HG03378 (cell line): ENCODE data around the gene ARID5B.

ENCODE experiments used
- ATAC-seq: cut with Tn5 transposase; IDR thresholded peaks from one replicate; pipeline ENCODE4 v1.9.1; 2021; ENCODE audit warnings: mild to moderate bottlenecking, moderate library complexity; ENCODE audit not compliant: unreplicated experiment

The ARID5B gene

DNA sequence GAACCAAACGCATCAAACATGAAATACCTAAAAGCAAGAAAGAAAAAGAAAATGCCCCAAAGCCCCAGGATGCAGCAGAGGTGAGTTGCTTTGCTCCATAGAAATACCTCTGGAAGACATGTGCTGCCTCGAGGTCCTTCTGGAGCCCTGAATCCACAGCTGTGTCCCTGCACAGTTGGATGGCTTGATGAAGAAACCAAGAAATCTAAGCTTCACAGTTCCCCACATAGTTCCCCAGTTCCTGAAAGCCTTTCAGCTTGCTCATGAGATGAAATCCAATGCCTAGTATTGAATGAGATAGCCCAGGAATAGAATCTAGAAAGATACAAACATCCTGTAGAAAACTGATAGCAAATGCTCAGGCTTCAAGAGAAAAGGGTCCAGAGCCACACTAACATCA is 184.3 kb downstream of the ARID5B start:
- no peak for ATAC-seq

DNA sequence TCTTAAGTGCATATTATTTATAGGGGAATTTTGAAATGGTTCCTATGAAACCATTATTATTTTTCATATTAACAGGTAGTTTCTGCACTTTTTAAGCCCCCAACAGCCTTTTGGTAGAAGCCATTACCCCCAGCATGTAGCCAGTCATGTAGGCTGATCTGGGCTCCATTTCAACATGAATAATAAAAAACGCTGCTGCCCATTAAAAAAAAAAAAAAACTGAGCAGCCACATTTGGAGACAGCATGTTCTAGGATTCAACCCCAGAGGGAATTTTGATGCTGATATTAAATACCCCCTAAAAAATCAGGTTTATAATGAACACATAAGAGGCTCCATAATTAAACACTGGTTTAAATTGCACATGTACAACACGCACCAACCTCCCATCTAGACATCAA is 185.8 kb downstream of the ARID5B start:
- no peak for ATAC-seq

DNA sequence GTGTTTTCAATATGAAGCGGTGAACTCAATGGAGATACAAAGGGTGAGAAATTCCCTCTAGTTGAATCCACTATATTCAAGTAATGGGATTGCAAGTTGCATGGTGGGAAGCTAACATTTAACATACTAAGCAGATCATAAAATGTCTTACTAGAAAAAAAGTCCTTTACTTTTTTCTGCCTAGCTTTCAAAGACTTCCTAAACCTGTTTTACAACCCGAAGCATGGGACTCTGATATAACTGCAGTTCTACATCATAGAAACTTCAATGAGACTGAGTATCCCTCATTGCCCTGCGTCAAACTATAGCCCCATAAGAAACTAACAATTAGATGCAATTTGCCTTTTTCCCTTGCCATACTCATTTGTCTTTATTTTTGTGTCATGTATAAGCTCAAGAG is 187.3 kb downstream of the ARID5B start:
- no peak for ATAC-seq

DNA sequence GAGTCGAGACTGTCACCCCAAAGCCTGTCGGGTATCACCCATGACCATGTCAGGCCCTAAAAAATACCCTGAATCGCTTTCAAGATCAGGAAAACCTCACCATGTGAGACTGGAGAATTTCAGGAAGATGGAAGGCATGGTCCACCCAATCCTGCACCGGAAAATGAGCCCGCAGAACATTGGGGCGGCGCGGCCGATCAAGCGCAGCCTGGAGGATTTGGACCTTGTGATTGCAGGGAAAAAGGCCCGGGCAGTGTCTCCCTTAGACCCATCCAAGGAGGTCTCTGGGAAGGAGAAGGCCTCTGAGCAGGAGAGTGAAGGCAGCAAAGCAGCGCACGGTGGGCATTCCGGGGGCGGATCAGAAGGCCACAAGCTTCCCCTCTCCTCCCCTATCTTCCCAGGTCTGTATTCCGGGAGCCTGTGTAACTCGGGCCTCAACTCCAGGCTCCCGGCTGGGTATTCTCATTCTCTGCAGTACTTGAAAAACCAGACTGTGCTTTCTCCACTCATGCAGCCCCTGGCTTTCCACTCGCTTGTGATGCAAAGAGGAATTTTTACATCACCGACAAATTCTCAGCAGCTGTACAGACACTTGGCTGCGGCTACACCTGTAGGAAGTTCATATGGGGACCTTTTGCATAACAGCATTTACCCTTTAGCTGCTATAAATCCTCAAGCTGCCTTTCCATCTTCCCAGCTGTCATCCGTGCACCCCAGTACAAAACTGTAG is 191.0 kb downstream of the ARID5B start:
- no peak for ATAC-seq

DNA sequence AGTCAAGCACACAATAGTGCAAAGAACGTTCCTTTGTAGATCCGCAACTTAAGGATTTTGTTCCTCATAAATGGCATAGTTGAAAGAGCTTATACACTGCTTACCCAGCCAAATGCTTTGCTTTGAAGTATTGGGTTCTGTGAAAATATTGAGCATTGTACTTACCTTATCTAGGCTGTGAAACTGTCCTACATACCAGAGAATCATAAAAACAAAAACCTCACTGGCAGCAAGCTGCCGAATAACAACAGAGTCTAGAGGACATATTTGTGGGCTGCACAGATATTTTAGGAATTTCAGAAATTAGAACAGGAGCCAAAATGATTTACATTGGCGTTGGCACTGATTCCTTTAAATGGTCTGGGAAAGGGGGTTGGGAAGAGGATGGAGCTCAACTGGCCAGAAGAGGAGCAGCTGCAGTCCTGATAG is 192.4 kb downstream of the ARID5B start:
- ATAC-seq = no peak

DNA sequence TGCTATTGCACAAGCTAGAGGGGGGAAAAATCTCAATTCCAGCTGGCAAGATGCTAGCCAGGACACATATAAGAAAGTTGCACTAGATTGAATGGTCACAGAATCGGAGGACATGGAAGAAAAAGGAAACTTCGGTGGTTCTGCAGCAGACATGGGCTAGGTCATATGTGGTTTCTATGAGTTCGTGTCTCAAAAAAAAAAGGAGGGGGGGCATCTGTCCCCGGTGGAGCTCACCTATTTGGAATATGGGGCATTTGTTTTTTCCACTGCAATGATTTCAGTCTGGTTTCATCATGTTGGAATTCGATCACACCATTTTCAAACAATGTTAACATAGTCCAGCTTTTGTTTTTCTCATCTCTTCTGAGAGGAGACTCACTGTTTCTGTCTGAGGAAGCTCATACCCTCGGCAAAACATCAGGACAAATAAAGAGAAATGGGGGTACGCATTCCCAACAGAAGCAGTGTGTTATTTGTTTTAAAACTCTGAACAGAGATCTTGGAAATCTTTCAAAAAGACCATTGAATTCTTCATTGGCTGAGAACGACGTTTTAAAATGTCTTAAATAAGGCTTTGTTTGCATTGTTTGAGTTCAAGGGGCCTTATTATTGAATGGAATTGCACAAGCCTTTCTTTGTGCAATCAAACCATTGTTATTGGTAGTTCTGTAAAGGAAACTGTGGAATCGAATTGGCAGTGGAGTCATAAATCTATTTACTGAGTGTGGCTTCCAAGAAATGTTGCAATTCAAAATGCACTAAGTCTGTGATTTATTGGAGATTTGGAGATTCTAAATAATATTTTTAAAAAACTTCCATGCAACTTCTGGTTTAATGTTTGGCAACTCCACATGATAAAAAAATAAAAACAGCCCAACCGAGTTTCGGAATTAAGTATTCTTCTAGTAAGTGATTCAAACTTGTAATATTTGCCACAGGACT is 194.0 kb downstream of the ARID5B start:
- no peak for ATAC-seq

DNA sequence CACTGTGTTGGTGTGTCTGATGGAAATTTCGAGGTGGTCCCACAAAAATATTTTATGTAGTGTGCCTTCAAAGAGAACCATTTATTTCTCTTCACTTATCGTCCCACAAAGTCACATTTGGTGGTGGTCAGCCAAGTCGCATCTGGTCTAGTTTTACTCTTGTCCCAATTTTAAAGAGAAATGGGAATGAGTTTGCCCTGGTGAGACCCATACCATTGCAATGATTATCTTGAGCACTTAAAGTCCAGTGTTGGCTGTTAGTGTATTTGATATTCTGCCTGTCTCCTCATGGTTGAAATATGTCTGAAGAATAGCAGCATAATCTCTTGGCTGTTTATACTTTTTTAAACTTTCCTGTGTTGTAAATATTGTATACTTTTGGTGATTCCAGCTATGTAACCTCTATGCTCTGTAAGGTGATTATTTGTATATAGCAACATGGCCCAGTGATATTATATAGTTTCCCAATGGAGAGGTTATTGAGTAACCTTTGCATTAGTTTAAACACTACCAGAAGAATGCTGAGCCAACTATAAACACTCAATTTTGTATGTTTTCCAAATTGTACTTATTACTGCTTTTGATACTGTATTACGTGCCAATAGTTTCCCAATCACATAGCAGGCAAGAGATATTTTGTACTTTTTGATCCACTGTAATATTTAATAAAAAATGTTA is 194.9 kb downstream of the ARID5B start:
- ATAC-seq = no peak

DNA sequence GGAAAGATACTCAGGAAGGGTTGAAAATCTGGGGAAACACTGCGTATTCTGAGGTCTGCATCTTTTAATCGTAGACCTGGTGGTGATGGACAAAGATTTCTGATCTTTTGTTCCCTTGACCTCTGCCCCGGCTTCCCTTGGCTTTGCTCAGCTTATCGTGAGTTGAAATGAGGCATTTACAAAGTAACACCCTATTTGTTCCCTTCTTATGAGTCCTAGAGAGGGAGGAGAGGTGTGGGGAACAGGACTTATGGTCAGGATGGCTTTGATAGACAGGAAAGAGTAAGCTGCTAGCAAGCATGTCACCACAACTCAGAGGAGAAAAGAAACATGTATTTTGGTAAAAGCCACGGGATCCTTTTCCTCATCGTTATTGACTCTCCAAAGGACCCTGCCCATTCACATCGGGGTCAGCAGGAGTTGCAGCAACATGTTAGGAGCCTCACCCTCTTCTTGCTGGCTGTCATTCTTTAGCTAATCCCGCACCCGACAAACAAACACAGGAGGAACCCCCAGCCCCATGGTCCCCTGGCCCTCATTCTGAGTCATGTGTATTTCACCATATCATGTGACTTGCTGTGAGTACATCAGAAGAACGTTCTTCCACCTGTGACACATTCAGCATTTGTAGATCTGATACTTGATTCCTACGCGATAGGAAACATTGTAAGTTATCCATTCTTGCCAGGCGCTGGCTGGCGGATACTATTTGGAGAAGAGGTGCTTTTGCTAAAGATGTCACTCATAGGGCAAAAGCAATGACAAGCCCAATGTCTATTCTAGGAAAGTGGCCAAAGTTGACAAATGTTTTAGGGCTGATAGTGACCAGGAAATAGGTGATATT is 197.0 kb downstream of the ARID5B start:
- no peak for ATAC-seq

DNA sequence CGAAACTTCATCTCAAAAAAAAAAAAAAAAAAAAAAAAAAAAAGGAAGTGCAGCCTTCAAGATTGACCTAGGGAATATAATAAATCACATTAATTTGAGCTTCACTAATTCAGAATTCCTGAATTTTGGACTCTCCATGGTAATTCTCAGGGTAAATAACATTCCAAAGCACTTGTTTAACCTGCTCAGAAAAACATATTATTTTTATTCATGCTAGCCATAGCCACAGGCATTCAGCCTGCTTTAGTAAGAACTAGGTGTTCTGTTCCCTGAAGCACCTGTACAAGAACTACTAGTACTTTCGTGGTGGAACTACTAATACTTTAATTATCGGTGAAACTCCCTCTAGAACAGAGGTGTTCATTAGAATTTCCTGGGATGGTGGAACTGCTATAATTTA is 197.8 kb downstream of the ARID5B start:
- ATAC-seq = no peak

DNA sequence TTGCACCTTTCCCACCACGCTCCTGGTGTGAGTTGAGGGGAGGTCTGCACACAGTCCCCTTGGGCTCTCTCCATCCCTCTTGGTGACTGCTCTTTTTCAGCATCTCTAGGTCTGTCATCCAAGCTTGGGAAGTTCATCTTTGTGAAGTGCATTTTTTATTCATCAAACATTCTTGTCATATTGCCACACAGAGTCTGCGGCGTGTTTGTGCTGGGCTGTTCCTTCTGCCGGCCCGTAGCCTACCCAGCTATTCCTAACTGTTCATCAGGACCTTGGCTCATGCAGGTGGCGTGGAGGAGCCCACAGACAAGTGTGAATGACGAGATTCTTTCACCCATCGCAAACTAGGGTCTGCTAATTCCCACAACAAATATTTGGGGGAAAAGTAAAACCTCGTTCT is 202.4 kb downstream of the ARID5B start:
- no peak for ATAC-seq

DNA sequence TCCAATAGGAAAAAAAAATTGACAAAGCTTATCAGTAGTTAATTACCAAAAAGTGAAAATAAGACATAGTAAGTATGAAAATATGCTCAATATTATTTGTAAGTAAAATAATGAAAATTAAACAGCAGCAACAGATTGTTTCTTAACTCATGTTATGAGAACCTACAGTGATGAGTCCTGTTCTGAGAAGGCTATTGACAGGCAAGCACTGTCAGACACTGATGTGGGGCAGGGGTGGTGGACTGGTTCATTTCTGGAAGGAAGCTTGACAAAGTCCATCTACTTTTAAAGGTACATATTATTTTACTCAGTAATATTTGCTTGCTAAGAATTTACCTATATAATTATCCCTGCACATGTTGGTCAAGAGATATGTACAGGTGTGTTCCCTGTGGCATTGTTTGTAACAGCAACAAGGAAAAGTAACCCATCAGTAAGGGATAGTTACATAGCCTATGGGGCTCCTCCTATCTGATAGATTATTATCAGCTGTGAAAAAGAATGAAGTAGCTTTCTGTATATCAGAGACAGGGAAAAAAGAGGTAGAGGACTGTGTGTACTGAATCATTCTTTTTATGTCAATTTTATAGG is 205.5 kb downstream of the ARID5B start:
- ATAC-seq = no peak

DNA sequence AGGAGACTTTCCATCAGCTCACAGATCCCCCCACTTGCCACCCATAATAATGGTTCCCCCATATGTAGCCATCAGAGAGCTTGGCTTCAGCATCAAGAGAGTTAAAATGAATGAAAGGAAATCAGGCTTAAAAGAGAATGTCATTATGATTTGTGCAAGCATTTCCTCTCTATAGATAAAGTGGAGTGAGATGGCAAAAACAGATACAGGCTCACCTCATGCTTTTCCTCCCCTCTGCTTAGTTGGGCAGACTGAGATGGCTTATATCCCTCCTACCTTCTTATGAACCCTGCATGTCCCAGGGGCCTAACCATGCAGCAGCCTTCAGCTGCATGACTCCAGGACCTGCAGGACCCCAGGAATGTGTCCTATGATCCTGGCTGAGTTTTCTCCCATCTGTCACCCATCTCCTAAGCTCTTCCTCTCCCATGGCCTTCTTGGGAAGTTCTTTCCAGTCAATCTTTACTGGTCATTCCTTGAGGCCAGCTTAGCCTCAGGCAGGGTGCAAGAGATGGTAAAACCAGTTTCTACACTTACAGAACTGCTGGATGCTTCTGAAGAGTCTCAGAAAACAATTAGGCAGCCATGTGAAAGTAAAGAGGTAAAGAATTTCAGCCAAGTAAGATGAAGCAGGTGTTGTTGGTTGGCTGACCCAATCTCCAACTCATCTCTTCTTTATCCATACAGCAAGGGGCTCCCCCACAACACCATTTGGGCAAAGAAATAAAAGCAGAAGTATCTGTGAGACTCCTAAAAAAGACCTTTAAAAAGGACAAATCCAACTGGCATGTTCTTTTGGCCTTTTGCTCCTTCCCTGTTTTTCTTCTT is 207.5 kb downstream of the ARID5B start:
- ATAC-seq = no peak

DNA sequence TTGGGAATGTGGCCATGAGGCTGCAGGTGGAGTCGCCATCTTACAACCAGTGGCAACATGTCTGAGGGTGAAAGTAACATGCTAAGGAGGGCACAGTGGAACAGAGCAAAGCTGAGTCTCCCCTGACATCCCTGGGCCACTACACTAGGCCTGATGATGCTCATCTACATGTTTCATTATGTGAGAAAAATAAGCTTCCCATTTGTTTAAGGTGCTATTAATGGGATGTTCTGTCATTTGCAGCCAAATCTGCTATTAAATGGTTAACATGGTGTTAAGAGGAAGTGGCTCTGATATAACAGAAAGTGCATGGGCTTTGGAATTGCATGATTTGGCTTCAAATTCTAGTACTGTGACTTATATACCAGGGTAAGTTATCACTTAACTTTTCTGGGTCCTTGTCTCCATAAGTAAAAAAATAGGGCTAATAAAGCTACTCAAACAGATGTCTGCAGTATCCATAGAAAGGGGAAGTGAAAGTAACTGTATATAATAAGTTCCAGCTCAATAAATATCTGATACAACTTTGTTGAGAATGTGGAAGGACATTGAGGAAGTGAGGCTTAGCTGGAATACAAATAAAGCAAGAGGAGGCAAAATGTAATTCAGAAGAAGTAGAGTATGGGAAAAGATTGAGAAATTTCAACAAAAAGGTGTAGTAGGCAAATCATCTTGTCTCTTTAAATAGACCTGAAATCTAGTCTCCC is 208.2 kb downstream of the ARID5B start:
- peak; percentile 86 for ATAC-seq

DNA sequence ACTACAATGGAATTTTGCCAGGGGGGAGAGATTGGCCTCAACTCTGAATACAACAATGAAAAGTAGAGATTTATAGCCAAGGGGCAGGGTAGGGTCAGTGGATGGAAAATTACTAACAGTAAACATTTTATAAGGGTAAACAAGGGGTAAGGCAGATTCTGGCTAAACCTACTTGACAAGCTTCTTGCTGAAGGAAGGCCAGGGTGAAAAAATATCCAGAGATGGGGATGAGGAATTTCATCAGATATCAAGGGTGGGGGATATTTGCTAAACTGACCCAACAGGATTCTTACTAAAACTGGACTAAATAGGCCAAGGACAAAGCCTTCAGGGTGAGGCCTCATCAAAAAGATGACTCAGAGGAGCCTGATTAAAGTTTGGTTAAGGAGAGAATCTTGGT is 210.8 kb downstream of the ARID5B start:
- ATAC-seq = no peak

DNA sequence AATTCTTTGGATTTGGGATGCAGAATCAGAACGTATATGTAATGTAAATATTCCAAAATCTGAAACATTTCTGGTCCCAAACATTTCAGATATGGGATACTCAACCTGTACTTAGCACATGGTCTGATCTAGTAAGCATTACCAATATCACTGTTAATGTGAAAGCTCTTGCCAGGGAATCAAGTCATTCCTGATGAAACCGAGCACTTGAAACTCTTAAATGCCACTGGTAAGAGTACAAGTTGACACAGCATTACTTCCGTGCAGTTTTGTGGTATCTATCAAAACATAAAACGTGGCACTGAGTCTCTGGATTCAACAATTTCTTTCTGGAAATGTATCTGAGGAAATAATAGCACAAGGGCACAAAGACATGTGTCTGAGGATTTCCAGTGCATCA is 211.5 kb downstream of the ARID5B start:
- no peak for ATAC-seq

DNA sequence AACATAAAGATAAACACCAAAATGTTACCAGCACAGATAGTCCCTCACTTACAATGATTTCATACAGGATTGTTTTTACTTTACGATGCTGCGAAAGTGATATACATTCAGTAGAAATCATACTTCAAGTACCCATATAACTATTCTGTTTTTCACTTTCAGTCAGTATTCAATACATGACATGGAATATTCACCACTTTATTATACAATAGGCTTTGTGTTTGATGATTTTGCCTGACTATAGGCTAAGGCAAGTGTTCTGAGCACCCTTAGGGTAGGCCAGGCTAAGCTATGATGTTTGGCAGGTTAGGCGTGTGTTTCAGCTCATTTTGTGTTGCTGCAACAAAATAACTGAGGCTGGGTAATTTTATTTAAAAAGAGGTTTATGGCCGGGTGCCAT is 212.2 kb downstream of the ARID5B start:
- ATAC-seq = no peak

DNA sequence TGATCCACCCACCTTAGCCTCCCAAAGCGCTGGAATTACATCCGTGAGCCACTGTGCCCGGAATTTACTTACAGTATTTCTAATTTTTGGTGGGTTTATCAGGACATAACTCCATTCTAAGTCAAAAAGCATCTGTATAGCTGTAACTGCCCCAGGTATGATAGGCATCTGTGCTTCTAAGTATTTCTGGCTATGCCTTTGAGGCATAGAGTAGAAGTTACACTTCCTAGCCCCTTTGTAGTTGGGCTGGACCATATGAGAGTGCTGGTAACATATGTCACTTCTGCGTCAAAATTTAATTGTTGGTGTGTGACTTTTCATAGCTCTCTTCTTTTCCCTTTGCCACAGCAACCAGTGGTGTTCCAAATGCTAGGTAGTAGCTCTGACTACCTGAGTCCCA is 213.8 kb downstream of the ARID5B start:
- no peak for ATAC-seq

DNA sequence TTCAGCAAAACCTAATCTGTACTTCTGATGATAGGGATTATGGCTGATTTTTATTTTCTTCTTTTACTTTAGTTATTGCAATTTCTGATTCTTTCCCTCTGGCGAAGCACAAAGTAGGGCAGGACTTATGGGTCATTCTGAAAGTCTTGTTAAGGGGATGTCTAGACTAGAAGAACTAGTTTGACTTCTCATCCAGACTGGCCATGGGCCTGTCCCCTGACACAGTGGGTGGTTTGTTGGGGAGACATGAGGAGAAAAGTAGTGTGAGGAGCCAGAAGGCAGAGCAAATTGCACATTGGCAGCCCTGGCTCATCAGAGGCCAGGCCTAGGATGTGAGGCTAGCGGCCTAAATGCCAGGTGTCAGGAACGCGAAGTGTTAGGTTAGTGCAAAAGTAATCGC is 214.3 kb downstream of the ARID5B start:
- no peak for ATAC-seq

DNA sequence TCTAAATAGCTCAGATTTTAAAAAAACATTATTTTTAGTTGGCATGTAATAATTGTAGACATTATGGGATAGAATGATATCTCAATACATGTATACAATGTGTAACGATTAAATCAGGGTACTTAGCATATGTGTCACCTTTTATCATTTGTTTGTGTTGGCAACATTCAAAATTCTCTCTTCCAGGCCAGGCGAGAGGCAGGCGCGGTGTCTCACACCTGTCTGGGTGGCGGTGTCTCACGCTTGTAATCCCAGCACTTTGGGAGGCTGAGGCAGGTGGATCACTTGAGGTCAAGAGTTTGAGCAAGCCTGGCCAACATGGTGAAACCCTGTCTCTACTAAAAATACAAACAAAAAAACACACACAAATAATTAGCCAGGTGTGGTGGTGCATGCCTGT is 215.4 kb downstream of the ARID5B start:
- ATAC-seq = no peak
